ENCODE data around the gene KMT2B.
"Not testable (repeated sequence)": the region's sequence is repeated elsewhere in the genome, so short reads cannot be mapped to it uniquely, and the experiment has no call there.

Gene KMT2B

GRCh38 chr19:35757749-35758608 is 40.2 kb downstream of the KMT2B start, which contains the start of gene PROSER3:
TSS of gene PROSER3 (plus strand) at chr19:35758176. CDS start at chr19:35758216, 40 bp downstream.
- DNase-seq: peak; percentile 98

GRCh38 chr19:35759697-35760096 is 41.9 kb downstream of the KMT2B start:
- no peak for DNase-seq

- DNase-seq: no peak
Observed at GRCh38 chr19:35760711-35761349, 43.0 kb downstream of the KMT2B start.

- no peak for DNase-seq
Observed at GRCh38 chr19:35764432-35765315, 46.9 kb downstream of the KMT2B start.

GRCh38 chr19:35766571-35767104 is 48.8 kb downstream of the KMT2B start:
- no peak for DNase-seq

GRCh38 chr19:35767288-35768081 is 49.7 kb downstream of the KMT2B start:
- DNase-seq: no peak

GRCh38 chr19:35768082-35768421 is 50.2 kb downstream of the KMT2B start:
- DNase-seq: no peak

- DNase-seq: not testable (repeated sequence)
Observed at GRCh38 chr19:35772362-35772761, 54.6 kb downstream of the KMT2B start.

- no peak for DNase-seq
Observed at GRCh38 chr19:35773020-35773806, 55.4 kb downstream of the KMT2B start.

- DNase-seq: peak in 1 of 2 experiments; percentile 11
Observed at GRCh38 chr19:35774274-35775045, 56.7 kb downstream of the KMT2B start.

- no peak for DNase-seq
Observed at GRCh38 chr19:35775046-35775297, 57.2 kb downstream of the KMT2B start.

- peak; percentile 98 for DNase-seq
Observed at GRCh38 chr19:35775298-35776101, 57.7 kb downstream of the KMT2B start, which contains the start of gene ARHGAP33. TSS of gene ARHGAP33 (plus strand) at chr19:35775564. CDS start at chr19:35775659, 95 bp downstream.

GRCh38 chr19:35776102-35776788 is 58.4 kb downstream of the KMT2B start:
- no peak for DNase-seq

GRCh38 chr19:35777086-35777841 is 59.5 kb downstream of the KMT2B start:
- DNase-seq: no peak

GRCh38 chr19:35777961-35778360 is 60.2 kb downstream of the KMT2B start:
- no peak for DNase-seq

GRCh38 chr19:35779033-35779432 is 61.2 kb downstream of the KMT2B start:
- DNase-seq: no peak

GRCh38 chr19:35780058-35780457 is 62.3 kb downstream of the KMT2B start:
- no peak for DNase-seq

- DNase-seq: no peak
Observed at GRCh38 chr19:35780717-35781116, 62.9 kb downstream of the KMT2B start.

Data from SHP77 (cell line).